ENCODE results near the gene ZMYM1. TPM values are rescaled to one million over a fixed set of nuclear protein-coding genes. Genes with fewer than 3 reads are reported as not detected.

ZMYM1 gene
- total and polyA plus RNA-seq, 2 experiments from 2014 or later, result 37.4 to 51.0 TPM

GRCh38 chr1:35064265-35064664 is 14.9 kb upstream of the ZMYM1 start:
- H3K4me2 ChIP-seq, result no peak overlapping the region
- no peak overlapping the region; the same call in 1 of the 2 replicates for H2AFZ ChIP-seq
- no peak overlapping the region for H3K4me3 ChIP-seq
- Mint-ChIP-seq H3K4me1 (no peaks in the 10 kb centered on the region), H3K27me3 (ENCODE audit: insufficient read depth, low read depth, poor library complexity) (peaks cover 5% of the 10 kb centered on the region), H3K4me3 (no peak overlapping the region), H3K9me3 (peaks cover 2% of the 10 kb centered on the region; the same call in 2 of the 3 replicates), H3K27ac (no peak overlapping the region), H3K36me3 (ENCODE audit: low read depth) (no peaks in the 10 kb centered on the region)
- no peaks in the 10 kb centered on the region; the same call in 1 of the 2 replicates for H3K36me3 ChIP-seq (ENCODE audit: insufficient read depth)
- H3K4me1 ChIP-seq (ENCODE audit: insufficient read depth), result no peaks in the 10 kb centered on the region
- H4K20me1 ChIP-seq (replicated peaks; ENCODE audit: insufficient read depth), result no peaks in the 10 kb centered on the region
- no peaks in the 10 kb centered on the region for H3K79me2 ChIP-seq (replicated peaks; ENCODE audit: insufficient read depth)
- ATAC-seq (no peak), DNase-seq (ENCODE audit: low spot score) (no peak)
- TF ChIP-seq CTCF (conservative IDR thresholded peaks at IDR 0.05; ENCODE audit: low read depth in 2 of 2), result no peak
- TF ChIP-seq, protein P1, sequence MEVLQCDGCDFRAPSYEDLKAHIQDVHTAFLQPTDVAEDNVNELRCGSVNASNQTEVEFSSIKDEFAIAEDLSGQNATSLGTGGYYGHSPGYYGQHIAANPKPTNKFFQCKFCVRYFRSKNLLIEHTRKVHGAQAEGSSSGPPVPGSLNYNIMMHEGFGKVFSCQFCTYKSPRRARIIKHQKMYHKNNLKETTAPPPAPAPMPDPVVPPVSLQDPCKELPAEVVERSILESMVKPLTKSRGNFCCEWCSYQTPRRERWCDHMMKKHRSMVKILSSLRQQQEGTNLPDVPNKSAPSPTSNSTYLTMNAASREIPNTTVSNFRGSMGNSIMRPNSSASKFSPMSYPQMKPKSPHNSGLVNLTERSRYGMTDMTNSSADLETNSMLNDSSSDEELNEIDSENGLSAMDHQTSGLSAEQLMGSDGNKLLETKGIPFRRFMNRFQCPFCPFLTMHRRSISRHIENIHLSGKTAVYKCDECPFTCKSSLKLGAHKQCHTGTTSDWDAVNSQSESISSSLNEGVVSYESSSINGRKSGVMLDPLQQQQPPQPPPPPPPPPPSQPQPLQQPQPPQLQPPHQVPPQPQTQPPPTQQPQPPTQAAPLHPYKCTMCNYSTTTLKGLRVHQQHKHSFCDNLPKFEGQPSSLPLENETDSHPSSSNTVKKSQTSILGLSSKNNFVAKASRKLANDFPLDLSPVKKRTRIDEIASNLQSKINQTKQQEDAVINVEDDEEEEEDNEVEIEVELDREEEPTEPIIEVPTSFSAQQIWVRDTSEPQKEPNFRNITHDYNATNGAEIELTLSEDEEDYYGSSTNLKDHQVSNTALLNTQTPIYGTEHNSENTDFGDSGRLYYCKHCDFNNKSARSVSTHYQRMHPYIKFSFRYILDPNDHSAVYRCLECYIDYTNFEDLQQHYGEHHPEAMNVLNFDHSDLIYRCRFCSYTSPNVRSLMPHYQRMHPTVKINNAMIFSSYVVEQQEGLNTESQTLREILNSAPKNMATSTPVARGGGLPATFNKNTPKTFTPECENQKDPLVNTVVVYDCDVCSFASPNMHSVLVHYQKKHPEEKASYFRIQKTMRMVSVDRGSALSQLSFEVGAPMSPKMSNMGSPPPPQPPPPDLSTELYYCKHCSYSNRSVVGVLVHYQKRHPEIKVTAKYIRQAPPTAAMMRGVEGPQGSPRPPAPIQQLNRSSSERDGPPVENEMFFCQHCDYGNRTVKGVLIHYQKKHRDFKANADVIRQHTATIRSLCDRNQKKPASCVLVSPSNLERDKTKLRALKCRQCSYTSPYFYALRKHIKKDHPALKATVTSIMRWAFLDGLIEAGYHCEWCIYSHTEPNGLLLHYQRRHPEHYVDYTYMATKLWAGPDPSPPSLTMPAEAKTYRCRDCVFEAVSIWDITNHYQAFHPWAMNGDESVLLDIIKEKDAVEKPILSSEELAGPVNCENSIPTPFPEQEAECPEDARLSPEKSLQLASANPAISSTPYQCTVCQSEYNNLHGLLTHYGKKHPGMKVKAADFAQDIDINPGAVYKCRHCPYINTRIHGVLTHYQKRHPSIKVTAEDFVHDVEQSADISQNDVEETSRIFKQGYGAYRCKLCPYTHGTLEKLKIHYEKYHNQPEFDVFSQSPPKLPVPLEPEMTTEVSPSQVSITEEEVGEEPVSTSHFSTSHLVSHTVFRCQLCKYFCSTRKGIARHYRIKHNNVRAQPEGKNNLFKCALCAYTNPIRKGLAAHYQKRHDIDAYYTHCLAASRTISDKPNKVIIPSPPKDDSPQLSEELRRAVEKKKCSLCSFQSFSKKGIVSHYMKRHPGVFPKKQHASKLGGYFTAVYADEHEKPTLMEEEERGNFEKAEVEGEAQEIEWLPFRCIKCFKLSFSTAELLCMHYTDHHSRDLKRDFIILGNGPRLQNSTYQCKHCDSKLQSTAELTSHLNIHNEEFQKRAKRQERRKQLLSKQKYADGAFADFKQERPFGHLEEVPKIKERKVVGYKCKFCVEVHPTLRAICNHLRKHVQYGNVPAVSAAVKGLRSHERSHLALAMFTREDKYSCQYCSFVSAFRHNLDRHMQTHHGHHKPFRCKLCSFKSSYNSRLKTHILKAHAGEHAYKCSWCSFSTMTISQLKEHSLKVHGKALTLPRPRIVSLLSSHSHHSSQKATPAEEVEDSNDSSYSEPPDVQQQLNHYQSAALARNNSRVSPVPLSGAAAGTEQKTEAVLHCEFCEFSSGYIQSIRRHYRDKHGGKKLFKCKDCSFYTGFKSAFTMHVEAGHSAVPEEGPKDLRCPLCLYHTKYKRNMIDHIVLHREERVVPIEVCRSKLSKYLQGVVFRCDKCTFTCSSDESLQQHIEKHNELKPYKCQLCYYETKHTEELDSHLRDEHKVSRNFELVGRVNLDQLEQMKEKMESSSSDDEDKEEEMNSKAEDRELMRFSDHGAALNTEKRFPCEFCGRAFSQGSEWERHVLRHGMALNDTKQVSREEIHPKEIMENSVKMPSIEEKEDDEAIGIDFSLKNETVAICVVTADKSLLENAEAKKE (CRISPR knock-in tag; IDR thresholded peaks at IDR 0.05), result no peak
- TF ChIP-seq, protein P2, sequence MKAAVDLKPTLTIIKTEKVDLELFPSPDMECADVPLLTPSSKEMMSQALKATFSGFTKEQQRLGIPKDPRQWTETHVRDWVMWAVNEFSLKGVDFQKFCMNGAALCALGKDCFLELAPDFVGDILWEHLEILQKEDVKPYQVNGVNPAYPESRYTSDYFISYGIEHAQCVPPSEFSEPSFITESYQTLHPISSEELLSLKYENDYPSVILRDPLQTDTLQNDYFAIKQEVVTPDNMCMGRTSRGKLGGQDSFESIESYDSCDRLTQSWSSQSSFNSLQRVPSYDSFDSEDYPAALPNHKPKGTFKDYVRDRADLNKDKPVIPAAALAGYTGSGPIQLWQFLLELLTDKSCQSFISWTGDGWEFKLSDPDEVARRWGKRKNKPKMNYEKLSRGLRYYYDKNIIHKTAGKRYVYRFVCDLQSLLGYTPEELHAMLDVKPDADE (IDR thresholded peaks at IDR 0.05), result no peak
- TF ChIP-seq STAT1 (IDR thresholded peaks at IDR 0.05; ENCODE audit: unreplicated experiment), result no peak
- TF ChIP-seq CREB1 (CRISPR knock-in tag; IDR thresholded peaks at IDR 0.05; ENCODE audit: low read depth), result no peak
- TF ChIP-seq NANOG (IDR thresholded peaks at IDR 0.05; ENCODE audit: borderline replicate concordance), result no peak
- TF ChIP-seq EZH2 (IDR thresholded peaks at IDR 0.05; ENCODE audit: low read depth, unreplicated experiment), result no peak
- no peak for TF ChIP-seq POLR2AphosphoS5 (IDR thresholded peaks at IDR 0.05; ENCODE audit: low read depth)
- no peak for TF ChIP-seq ZNF331 (CRISPR knock-in tag; IDR thresholded peaks at IDR 0.05; ENCODE audit: low read depth)
- no peak for TF ChIP-seq REST (IDR thresholded peaks at IDR 0.05; ENCODE audit: unreplicated experiment)
- TF ChIP-seq ZNF114 (CRISPR knock-in tag; IDR thresholded peaks at IDR 0.05), result no peak
- TF ChIP-seq EZH2phosphoT487 (IDR thresholded peaks at IDR 0.05; ENCODE audit: unreplicated experiment), result no peak
- no peak for TF ChIP-seq JUNB (IDR thresholded peaks at IDR 0.05; ENCODE audit: unreplicated experiment)
- H3K27me3 ChIP-seq (ENCODE audit: insufficient read depth), result no peaks in the 10 kb centered on the region
- H3K9me2 ChIP-seq (ENCODE audit: insufficient read depth), result 0 out of 2 replicates have a peak, but pooled peaks cover 2% of the 10 kb centered on the region
- no peaks in the 10 kb centered on the region for H3F3A ChIP-seq (replicated peaks; ENCODE audit: low read depth)
- H3K27ac ChIP-seq (ENCODE audit: low read depth), result no peak overlapping the region
